IPS-11a (cell line): ENCODE data around the gene CRYBG2.
"Not testable (repeated sequence)": the region's sequence is repeated elsewhere in the genome, so short reads cannot be mapped to it uniquely, and the experiment has no call there.

ENCODE experiments used
- H3K4me3 ChIP-seq: one replicate; pipeline ENCODE4 v1.5.1; 2013; ENCODE audit warnings: low read depth, low read length, control low read depth

CRYBG2 gene

DNA sequence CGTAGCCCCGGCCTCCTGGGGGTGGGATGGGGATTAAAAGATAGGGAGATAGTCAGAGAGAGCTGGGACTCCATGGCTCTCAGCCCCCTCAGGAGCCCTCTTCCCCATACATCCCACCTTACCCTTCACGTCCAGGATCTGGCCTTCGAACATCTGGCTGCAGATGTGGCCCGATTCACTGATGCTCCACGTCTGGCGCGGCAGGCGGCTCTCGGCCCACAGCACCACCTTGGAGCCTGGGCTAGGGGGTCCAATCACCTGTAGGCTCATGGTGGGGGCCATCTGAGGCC is 31.9 kb downstream of the CRYBG2 start:
- no peak overlapping the region for H3K4me3 ChIP-seq

DNA sequence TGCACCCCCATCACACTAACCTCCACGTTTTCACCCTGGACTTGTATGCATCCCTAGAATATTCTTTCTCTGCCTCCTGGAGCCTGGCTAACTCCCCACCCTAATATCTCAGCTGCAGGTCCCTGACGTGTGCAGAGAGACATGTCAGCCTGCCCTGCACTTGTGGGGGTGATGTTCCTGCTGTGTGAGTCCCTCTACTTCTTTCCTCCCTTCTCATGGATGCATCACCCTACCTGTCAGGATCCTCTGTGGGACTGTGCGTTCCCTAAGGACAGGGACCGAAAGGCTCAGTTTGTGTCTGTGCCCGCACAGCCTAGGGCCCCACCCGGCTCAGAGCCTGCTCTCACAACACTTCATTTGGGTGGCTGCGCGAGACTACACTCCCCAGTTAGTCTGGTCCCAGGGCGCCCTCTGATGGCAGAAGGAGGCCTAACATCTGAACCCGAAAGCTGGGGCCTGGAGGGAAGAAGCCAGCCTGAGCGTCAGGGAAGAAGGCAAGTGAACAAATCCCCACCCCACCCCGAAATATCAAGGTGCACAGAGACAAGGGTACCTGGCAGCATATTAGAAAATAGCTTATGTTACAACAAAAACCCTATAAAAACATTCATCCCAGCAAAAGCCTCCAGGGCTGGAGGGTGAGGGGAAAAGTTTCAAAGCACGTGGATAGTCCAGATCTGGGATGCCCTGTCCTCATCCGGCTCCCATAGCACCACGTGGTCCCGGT is 32.5 kb downstream of the CRYBG2 start:
- H3K4me3 ChIP-seq = no peak overlapping the region

DNA sequence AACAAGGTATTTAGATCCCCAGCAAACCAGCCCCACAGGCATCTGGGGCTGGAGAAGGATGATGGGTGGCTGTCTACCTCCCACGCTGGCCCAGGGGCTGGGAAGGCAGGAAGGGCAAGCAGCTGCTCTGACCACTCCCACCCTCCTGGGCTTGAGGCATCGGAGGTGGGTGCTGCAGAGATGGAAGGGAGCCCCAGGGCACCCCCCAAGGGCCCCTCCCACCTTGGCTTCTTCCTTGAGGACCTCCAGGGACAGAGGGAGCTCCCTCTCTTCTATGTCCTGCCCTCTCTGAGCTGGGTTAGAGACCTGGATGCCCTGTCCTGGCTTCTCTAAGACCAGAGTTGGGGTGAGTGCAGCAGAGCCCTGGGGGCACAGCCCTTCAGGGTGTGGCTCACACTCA is 33.0 kb downstream of the CRYBG2 start:
- H3K4me3 ChIP-seq = no peak overlapping the region

DNA sequence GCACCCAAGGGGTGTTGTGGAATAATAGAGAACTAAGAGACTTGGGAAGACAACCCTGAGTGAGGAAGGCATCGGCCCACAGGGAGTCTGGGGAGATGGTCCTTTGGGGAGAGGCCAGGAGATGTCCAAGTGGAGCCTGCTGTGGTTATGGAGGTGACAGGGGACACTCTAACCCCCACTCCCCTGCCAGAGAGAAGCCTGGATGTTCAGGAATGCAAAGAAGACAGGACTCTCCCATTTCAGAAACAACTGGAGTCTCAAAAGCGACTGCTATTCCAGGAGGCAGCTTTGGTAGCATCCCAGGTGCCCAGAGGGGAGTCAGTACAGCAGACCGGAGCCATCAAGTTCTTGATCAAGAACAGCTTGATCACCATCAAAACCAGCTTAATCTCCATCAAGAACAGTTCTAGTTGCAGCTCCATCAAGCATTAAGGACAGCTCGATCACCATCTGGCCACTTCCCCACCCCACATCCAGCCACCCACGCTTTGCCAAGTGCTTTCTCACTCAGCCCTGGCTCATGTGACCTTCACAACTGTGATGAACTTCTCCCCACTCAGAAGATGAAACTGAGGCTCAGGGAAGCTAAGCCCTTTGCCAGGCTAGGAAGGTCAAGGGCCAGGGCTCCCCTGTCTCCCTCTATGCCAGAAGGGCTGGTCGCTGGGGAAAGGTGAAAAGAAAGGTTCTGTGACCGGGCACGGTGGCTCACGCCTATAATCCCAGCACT is 35.4 kb downstream of the CRYBG2 start:
- H3K4me3 ChIP-seq = no peak overlapping the region

DNA sequence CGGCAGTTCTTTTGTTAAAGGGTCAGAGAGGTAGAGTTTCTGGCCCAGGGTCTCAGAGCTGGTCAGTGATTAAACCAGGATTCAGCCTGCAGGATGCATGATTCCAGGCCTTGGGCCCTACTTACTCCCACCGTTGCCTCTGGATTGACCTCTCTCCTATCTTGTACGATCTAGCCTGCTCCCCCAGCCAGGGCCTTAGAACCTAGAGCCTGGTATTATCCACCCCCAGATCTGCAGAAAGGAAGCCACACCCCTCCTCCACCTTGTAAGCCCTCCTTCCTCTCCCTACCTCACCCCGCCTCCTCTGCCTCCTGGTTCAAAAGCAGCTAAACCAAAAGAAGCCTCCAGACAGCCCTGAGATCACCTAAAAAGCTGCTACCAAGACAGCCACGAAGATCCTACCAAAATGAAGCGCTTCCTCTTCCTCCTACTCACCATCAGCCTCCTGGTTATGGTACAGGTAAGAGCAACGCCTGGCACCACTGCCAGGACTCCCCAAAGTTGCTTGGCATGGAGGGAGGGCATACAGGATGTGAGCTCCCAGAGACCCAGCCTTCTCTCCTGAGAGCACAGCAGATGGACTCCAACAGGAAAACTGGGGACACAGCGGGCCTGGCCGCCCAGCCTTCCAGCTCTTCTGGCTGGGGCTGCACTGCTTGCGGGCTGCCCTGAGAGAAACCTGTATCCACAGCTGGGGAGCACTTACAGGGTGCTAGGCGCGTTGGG is 36.2 kb downstream of the CRYBG2 start, which contains the start of gene CD52:
Gene CD52, plus strand, starts transcription at position 347 of the 726 bp plus-strand sequence. Its CDS starts 60 bp downstream, at position 407.
- no peak within 1 kb of the TSS for H3K4me3 ChIP-seq

DNA sequence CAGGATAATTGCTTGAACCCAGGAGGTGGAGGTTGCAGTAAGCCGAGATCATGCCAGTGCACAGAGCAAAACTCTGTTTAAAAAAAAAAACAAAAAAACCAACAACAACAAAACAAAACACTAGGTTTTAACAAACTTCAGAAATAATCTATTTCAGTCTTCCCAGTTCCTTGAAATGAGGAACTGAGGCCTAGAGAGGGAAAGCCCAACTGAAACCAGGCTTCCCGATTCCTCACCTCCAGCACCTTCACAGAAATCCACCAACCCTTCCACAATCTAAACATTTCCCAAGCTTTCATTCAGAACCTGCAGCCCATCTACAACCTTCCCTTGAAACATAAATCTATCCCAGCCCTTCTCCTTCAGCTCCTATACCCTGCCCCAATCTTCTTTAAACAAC is 36.8 kb downstream of the CRYBG2 start:
- H3K4me3 ChIP-seq = no peak overlapping the region

DNA sequence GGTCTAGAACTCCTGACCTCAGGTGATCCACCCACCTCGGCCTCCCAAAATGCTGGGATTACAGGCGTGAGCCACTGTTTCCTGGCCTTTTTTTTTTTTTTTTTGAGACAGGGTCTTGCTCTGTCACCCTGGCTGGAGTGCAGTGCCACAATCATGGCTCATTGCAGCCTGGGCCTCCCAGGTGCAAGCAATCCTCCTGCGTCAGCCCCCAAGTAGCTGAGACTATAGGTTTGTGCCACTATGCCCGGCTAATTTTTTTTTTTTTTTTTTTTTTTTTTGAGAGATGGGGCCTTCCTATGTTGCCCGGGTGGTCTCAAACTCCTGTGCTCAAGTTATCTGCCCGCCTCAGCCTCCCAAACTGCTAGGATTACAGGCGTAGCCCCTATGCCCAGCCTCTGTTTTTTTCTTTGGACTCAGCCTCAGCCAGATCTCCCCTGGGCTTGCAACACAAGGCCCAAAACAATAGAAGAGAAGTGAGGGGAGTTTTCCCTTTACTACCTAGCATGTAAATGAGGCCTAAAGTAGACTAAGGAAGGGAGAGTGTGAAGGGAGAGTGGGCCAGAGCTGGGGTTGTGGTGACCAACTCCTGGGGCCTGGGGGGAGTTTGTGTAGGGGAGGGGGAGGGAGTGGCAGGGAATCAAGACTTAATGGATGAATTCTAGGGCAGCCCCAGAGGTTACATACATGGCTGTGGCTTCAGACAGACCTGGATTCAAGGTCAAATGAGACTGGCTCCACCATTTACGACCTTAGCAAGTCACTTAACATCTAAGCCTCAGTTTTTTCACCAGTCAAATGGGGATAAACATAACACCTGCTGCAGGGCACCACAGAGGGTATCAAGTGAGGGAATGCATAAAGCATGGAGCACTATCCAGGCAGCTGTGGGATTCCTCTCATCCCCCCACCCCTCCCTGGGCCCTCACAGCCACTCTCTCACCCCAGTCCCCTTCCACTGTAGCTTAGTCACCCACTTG is 37.8 kb downstream of the CRYBG2 start:
- no peak overlapping the region for H3K4me3 ChIP-seq

DNA sequence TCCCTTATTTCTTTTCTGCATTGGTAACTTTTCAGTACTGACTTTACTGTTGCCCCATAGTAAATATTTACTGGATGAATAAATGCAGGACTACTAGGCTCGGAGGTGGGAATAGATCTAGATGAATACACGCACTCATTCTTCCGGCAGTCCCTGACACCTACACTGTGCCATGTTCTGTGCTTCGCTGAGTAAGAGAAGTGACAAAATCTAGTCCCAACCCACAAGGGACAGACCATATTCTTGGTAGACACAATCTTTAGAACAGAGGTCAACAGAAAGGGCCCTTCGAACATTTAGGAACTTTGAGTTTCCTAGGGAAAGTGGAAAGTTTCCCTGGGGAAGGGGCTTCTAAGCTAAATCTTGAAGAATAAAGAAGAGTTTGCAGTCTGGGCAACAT is 39.4 kb downstream of the CRYBG2 start:
- no peak overlapping the region for H3K4me3 ChIP-seq

DNA sequence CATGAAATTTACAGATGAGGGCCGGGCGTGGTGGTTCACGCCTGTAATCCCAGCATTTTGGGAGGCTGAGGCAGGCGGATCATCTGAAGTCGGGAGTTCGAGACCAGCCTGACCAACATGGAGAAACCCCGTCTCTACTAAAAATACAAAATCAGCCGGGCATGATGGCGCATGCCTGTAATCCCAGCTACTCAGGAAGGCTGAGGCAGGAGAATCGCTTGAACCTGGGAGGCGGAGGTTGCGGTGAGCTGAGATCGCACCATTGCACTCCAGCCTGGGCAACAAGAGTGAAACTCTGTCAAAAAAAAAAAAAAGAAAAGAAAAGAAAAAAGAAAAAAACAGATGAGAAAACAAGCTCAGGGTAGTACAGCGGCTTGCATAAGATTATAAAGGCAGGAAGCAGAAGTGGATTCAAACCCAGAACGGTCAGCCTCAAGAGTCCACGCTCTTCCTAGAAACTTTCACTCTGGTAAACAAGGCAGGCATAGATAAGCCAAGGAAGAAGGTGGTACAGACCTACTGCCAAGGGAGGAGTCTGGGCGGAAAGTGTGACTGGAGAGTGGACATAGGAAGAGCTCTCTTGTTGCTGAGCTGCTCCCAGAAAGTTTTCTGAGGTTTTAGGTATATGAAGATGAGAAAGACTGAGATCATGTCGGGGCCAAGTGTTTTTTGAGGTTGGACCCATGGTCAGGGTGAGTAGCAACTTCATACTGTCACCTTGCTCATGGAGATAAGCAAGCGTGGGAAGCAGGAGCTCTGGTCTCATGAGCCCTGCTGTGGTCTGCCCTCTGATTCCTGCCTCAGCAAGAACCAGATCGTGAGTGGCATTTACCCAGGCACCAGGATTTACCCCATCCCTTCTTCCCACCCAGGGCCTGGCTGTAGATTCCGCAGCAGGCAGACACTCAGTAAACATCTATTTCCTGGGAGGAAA is 45.7 kb downstream of the CRYBG2 start:
- H3K4me3 ChIP-seq = not testable (repeated sequence)

DNA sequence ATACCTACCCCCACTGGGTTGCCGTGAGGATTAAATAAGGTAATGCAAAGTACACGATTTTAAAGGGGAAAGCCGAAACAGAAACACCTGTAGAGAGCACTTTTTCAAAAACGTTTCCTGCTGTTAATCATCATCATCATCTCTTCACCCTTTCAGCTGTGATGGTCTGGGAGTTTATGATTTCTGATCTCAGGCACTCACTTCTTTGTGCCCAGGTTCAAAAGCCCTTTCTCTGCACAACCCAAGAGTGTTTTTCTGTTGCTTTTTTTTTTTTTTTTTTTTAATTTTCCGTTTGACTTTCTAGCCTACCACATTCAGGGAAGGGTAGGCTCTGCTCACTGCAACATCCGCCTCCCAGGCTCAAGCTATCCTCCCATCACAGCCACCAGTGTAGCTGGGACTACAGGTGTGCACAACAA is 46.6 kb downstream of the CRYBG2 start:
- no peak overlapping the region for H3K4me3 ChIP-seq

DNA sequence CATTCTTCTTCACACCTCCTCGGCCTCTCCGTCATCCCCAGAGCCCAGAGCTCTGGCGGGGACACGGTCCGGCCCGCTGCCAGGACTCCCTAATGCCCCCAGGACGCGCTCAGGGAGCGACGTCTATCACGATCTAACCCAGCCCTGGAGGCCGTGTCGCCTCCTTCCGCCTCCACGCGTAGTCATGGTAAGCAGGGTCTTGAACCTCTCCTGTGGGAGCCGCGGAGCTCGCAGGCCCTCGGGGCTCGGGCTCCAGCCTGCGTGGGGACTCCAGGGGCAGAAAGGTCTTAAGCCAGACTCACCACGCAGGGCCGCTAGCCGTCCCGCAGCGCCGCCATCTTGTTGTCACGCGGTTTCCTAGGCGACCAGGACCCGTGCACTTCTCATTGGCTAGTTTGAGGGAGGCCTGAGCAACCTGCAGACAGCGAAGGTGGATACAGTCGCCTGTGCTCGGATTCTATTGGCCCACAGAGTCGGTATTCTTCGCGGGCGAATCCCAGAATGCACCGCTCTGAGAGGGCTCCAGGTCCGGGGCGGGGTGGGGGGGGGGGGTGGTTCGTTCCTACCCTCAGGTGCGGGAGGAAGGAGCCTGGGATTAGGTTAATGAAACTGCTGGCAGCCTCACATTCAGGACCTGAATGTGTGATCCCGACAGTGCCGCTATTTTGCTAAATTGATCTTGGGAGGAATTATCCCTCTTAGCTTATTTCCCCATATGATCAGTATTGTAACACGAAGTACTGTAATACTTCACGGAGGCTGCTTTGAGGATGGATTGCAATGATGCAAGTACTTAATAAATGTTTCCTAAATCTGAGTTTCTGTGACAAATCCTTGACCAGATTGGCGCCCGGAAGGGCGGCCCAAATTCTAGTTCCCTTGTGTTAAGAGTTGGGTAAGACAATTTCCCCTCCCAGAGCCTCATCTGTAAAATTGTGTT is 47.4 kb downstream of the CRYBG2 start, which contains the start of gene UBXN11:
Gene UBXN11, minus strand, starts transcription at position 347 of the 940 bp plus-strand sequence. CDS start 3,753 bp downstream, outside the sequence.
- peak within 1 kb of the TSS; percentile 94 for H3K4me3 ChIP-seq

DNA sequence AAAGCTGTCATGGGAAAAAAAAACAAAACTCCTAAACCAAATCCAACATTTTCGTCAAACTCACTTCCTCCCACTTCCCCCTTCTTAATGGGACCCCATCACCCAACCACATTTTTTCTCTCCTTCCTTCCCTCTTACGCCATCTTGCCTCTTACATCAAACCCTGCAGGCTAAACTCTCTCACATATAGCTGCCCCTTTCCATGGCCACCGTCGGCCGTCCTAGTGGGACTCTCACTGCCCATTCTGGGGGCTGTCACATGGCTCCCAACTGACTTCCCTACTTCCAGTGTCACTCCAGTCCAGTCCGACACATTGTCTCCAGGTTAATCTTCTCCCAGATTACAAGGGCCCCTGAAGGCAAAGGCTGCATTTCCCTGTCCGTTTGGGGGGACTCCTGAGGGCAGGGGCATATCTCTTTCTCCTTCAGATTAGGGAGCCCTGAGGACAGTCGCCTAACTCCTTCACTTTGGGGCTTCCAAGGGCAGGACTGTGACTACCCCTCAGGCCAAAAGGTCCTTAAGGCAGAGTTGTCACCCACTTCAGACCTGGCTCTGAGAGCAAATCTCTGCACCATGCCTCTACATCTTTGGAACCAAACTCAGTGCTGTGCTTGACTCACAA is 48.2 kb downstream of the CRYBG2 start:
- peak overlapping the region; percentile 94 for H3K4me3 ChIP-seq

DNA sequence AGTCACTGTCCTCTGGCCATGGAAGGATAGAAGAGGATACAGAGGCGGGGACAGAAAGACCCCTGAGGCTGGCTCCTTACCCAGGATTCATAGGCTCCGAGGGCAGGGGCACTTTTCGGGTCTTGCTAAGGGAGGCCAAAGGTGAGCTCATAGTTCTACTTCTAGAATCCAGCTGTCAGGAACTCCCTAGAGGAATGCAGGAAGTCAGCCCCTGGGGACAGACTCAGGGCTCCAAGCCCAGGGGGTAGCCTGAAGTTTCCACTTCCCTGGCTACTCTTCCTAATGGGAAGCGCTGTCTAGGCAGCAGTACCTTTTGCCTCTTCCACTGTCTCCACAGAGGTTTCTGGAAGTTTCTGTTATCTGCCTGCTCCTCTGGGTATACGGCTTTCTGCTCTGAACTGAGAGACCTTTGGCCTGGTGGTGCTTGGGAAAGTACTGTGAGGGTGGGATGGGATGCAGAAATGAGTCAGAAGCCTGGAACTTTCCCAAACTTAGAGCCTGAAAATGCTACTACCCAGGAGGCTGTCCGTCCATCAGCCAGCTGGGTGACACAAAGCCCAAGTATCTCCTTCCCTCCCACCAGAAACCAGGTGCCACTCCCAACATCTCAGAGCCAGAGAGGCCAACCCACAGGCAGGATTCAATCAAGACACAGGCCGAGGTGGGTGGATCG is 51.1 kb downstream of the CRYBG2 start:
- no peak overlapping the region for H3K4me3 ChIP-seq

DNA sequence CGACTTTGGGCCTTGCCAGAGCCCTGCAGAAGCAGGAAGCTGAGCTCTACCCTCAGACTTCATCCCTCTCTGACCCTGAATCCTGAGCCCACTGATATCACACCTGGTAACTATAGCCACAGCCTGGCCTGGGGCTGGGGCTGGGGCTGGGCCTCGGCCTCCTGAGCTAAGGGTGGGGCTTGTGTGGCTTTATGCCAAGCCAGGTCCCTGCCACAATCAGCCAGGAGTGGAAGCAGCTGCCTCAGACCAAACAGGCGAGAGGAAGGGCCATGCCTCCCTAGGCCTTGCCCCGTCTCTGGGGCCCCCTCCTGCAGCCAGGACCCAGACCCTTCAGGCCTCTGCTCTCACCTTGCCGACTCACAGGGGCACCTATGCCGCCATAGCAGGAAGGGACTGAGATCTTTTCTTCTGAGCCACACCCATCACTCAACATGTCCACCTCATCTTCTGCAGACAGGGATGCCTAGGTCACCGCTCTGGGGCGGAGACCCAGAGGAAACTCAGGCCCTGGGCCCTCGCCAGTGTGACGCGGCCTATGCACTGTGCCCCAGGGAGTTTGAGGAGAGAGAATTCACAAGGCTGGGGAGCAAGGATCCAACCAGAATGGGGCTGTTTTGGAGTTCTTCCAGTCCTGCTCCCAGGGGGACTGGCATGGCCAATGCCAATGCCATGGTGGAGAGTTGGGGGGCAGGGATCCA is 53.2 kb downstream of the CRYBG2 start:
- H3K4me3 ChIP-seq = no peak overlapping the region

DNA sequence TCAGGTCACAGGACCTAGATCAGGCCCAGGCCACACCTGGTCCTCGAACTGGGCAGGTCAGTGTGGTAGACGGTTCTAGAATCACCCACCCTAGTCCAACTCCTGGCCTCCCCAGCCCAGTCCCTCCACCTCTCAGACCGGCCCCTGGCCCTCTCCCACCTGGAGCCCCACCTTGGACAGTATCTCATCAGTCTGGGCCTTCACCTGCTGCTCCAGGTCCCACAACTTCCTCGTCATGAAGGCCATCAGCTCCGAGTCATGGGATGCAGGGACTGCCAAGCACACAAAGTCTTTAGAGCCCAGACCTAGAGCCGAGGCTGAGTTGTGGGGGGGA is 56.2 kb downstream of the CRYBG2 start:
- no peak overlapping the region for H3K4me3 ChIP-seq

DNA sequence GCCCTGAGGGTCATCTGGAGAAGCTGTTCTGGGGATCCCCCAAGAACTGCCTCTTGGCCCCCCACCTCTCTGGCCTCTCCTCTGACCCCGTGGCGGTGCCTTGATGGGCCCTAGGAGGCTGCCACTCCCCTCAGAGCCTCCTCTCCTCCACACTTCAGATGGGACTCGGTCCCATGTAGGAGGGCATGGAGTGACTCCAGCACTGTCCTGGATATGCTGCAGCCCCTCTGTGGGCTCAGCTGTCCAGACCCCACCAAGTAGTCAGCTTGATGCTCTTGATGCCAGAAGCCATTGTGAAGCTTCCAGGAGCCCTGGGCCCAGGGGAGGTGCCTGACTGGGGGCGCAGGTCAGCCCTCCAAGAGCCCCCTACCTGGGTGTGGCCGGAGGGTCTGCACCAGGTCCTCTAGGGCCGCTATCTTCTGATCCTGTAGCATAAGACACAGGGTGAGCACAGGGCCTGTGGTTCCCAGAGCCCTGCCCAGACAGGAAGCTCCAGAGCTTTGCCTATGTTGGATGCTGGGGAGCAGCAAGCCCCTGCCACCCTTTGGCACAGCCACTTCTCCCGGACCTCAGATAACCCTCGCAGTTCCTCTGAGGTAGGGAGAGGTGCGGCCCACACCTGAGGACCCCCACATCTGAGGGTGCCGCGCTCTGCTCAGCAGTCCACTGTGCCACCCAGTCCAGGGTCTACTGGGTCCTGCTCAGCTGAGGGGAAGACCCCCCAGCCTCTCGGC is 56.7 kb downstream of the CRYBG2 start:
- no peak overlapping the region for H3K4me3 ChIP-seq
